Nephron progenitor cell (in vitro differentiated cells): Measurements from ENCODE around the gene UBE2QL1.

Experiments
- DNase-seq: peaks from one replicate; pipeline ENCODE4 v3.0.0; 2021
- H3K27ac Mint-ChIP-seq: 2 replicates; pipeline ENCODE4 v1.8.0; 2021; ENCODE audit warnings: mild to moderate bottlenecking, moderate library complexity, mixed read lengths
- H3K27me3 Mint-ChIP-seq: 2 replicates; pipeline ENCODE4 v1.8.0; 2021; ENCODE audit warnings: mild to moderate bottlenecking, low read depth, mixed read lengths; ENCODE audit not compliant: poor library complexity
- H3K36me3 Mint-ChIP-seq: 2 replicates; pipeline ENCODE4 v1.8.0; 2021; ENCODE audit warnings: low read depth, mixed read lengths
- H3K4me1 Mint-ChIP-seq: 2 replicates; pipeline ENCODE4 v1.8.0; 2021; ENCODE audit warnings: mixed read lengths
- H3K4me3 Mint-ChIP-seq: 2 replicates; pipeline ENCODE4 v1.8.0; 2021; ENCODE audit warnings: mild to moderate bottlenecking, moderate library complexity, mixed read lengths
- H3K9me3 Mint-ChIP-seq: 2 replicates; pipeline ENCODE4 v1.8.0; 2021; ENCODE audit warnings: mild to moderate bottlenecking, moderate library complexity, mixed read lengths
- CTCF ChIP-seq: fragments of 200-600 bp; sonication (generic); IDR thresholded peaks from 2 replicates; pipeline ENCODE4 v1.5.0; 2021; ENCODE audit warnings: antibody characterized with exemption

The UBE2QL1 gene

GRCh38 chr5:6458833-6459232 lies 10.2 kb downstream of the UBE2QL1 start:
- Mint-ChIP-seq H3K4me1 (no peaks in the 10 kb centered on the region), H3K27me3 (peaks cover 83% of the 10 kb centered on the region)
- no peak for TF ChIP-seq CTCF

GRCh38 chr5:6459896-6460295 lies 11.2 kb downstream of the UBE2QL1 start:
- TF ChIP-seq CTCF, result no peak
- Mint-ChIP-seq H3K36me3 (no peaks in the 10 kb centered on the region), H3K4me3 (no peak overlapping the region), H3K27me3 (peaks cover 72% of the 10 kb centered on the region), H3K27ac (no peak overlapping the region), H3K9me3 (no peaks in the 10 kb centered on the region), H3K4me1 (peaks cover 4% of the 10 kb centered on the region)
- DNase-seq, result no peak

More at GRCh38 chr5:6458833-6459232, 10.2 kb downstream of the UBE2QL1 start:
- Mint-ChIP-seq H3K9me3 (no peaks in the 10 kb centered on the region), H3K4me3 (no peak overlapping the region), H3K36me3 (no peaks in the 10 kb centered on the region), H3K27ac (no peak overlapping the region)
- DNase-seq, result no peak

- peaks cover 61% of the 10 kb centered on the region for H3K27me3 Mint-ChIP-seq
- H3K9me3 Mint-ChIP-seq, result no peaks in the 10 kb centered on the region
- peaks cover 4% of the 10 kb centered on the region for H3K4me1 Mint-ChIP-seq
- no peak overlapping the region for H3K27ac Mint-ChIP-seq
- TF ChIP-seq CTCF, result no peak
- DNase-seq, result no peak
- H3K4me3 Mint-ChIP-seq, result no peak overlapping the region
- H3K36me3 Mint-ChIP-seq, result no peaks in the 10 kb centered on the region
Measured at GRCh38 chr5:6461006-6461405, 12.3 kb downstream of the UBE2QL1 start.

GRCh38 chr5:6461793-6462650 lies 13.4 kb downstream of the UBE2QL1 start:
- DNase-seq, result no peak
- Mint-ChIP-seq H3K27me3 (peaks cover 56% of the 10 kb centered on the region), H3K4me1 (peaks cover 11% of the 10 kb centered on the region), H3K9me3 (no peaks in the 10 kb centered on the region), H3K4me3 (no peak overlapping the region), H3K27ac (no peak overlapping the region), H3K36me3 (no peaks in the 10 kb centered on the region)
- no peak for TF ChIP-seq CTCF

- no peak for DNase-seq
- peaks cover 50% of the 10 kb centered on the region for H3K27me3 Mint-ChIP-seq
- H3K36me3 Mint-ChIP-seq, result no peaks in the 10 kb centered on the region
- no peak overlapping the region for H3K4me3 Mint-ChIP-seq
- H3K4me1 Mint-ChIP-seq, result peaks cover 18% of the 10 kb centered on the region
- no peak overlapping the region for H3K27ac Mint-ChIP-seq
- no peaks in the 10 kb centered on the region for H3K9me3 Mint-ChIP-seq
- TF ChIP-seq CTCF, result no peak
Measured at GRCh38 chr5:6462671-6463070, 14.0 kb downstream of the UBE2QL1 start.

GRCh38 chr5:6464441-6464840 lies 15.8 kb downstream of the UBE2QL1 start:
- no peak for DNase-seq
- no peak overlapping the region for H3K27ac Mint-ChIP-seq
- no peaks in the 10 kb centered on the region for H3K9me3 Mint-ChIP-seq
- no peaks in the 10 kb centered on the region for H3K36me3 Mint-ChIP-seq
- peaks cover 41% of the 10 kb centered on the region for H3K27me3 Mint-ChIP-seq
- no peak overlapping the region for H3K4me3 Mint-ChIP-seq
- H3K4me1 Mint-ChIP-seq, result peaks cover 32% of the 10 kb centered on the region
- TF ChIP-seq CTCF, result no peak
